22Rv1 (cell line): ENCODE data around the gene SOS1.

ENCODE experiments used
- ZFX ChIP-seq: fragments of 450-650 bp; IDR thresholded peaks from 2 replicates; pipeline ENCODE4 v1.6.1; 2017; ENCODE audit warnings: antibody characterized with exemption, borderline replicate concordance
- TF ChIP-seq, protein P1 (sequence below): fragments of 450-650 bp; IDR thresholded peaks from 2 replicates; pipeline ENCODE4 v1.5.1; 2017; ENCODE audit warnings: mild to moderate bottlenecking

DNA sequence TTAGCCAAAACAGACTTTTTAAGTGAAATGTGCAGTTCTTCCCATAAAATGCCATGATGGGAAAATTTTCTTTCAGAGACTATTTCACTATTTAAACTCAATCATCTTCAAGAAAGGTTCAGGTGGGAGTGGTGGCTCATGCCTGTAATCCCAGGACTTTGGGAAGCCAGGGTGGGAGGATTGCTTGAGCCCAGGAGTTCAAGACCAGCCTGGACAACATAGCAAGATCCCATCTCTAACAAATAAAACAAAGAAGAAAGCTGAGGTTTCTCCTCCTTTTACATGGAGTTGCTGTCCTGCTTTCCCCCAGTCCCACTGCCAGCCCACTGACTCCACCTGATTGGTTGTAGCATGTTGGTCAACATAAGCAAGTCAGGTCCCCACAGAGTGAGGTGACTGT, 25.8 kb upstream of the SOS1 start:
- TF ChIP-seq, protein P1, sequence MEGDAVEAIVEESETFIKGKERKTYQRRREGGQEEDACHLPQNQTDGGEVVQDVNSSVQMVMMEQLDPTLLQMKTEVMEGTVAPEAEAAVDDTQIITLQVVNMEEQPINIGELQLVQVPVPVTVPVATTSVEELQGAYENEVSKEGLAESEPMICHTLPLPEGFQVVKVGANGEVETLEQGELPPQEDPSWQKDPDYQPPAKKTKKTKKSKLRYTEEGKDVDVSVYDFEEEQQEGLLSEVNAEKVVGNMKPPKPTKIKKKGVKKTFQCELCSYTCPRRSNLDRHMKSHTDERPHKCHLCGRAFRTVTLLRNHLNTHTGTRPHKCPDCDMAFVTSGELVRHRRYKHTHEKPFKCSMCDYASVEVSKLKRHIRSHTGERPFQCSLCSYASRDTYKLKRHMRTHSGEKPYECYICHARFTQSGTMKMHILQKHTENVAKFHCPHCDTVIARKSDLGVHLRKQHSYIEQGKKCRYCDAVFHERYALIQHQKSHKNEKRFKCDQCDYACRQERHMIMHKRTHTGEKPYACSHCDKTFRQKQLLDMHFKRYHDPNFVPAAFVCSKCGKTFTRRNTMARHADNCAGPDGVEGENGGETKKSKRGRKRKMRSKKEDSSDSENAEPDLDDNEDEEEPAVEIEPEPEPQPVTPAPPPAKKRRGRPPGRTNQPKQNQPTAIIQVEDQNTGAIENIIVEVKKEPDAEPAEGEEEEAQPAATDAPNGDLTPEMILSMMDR: no peak
- no peak for TF ChIP-seq ZFX
